Measurements from ENCODE around the gene STRAP. TPM values are rescaled to one million over a fixed set of nuclear protein-coding genes. Genes with fewer than 3 reads are reported as not detected.

Gene STRAP
- total and polyA plus RNA-seq, 9 of the 15 experiments (the other 6 are each of a cell fraction or from before 2014, with no cell fraction given): 58.5 to 134 (median 89.5) TPM

DNA sequence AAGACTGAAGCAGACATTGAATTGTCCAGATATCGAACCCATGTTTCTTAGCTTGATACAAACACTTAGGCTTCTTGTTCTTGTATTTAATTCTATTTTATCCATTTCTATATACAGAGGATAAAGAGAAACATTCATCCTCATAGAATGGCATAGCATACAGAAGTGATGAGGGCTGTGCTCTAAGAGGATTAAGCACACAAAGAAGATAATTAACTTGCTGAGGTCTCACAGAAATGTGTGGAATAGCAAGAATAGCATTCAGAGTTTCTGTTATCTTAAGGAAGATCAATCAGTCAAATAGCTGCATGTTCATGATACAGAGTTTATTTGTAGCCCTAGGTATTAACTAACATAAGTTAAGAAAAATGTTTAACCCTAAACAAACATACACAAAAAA lies 27.3 kb upstream of the STRAP start:
- DNase-seq (ENCODE audit: extremely low read depth in 1 of 4, low spot score in 3 of 4): no peak
- H3K36me3 ChIP-seq (ENCODE audit: control insufficient read depth, insufficient read depth, low read length): no peaks in the 10 kb centered on the region
- ChIA-PET CTCF (ENCODE audit: low intra/inter-chr PET ratio) (interaction anchor here (0.7 kb wide), 1 partner anchor 264 kb away, joined by 3 read pairs; no protein-coding TSS in a partner anchor), POLR2A (interaction anchor here (0.8 kb wide), 1 partner anchor 451 kb away, joined by 3 read pairs; no protein-coding TSS in a partner anchor)
- no peaks in the 10 kb centered on the region for H3K4me1 ChIP-seq (replicated peaks in 1 of 2; ENCODE audit: control insufficient read depth in 2 of 2, insufficient read depth in 2 of 2, low read length in 2 of 2)
- no peak overlapping the region for H3K27ac ChIP-seq (ENCODE audit: extremely low read depth, low read depth, low read length)
- WGBS (ENCODE audit: insufficient coverage, low coverage, missing lambda C conversion rate): 0% methylated on average over 1 of the region's 1 CpG
- no peaks in the 10 kb centered on the region for H4K20me1 ChIP-seq (replicated peaks; ENCODE audit: control insufficient read depth, insufficient read depth, low read length)
- no peak overlapping the region for H3K4me3 ChIP-seq
- no peaks in the 10 kb centered on the region for H3K79me2 ChIP-seq (ENCODE audit: control insufficient read depth, insufficient read depth, low read length)
- no TSS peak for BruUV-seq (replicated peaks)
- no peak overlapping the region for H3K4me2 ChIP-seq (ENCODE audit: insufficient read depth, low read length)
- H2AFZ ChIP-seq (ENCODE audit: low read depth, low read length): no peak overlapping the region
- H3K9me1 ChIP-seq (ENCODE audit: control insufficient read depth, insufficient read depth, low read length): no peaks in the 10 kb centered on the region
- H3K9me3 ChIP-seq (replicated peaks; ENCODE audit: control insufficient read depth, insufficient read depth, low read depth, low read length): no peaks in the 10 kb centered on the region
- no peak for ATAC-seq
- no peak overlapping the region for H3K9ac ChIP-seq (ENCODE audit: insufficient read depth in 1 of 2, low read depth in 2 of 2, low read length in 2 of 2)
- in situ Hi-C loops (cut with MboI) (loop anchor here (10.0 kb wide), 1 partner anchor 580 kb away; no protein-coding TSS in a partner anchor), intact Hi-C loops (cut with micrococcal nuclease) (loop anchor here (5.0 kb wide), 1 partner anchor 578 kb away; no protein-coding TSS in a partner anchor)
- H3K27me3 ChIP-seq (ENCODE audit: control insufficient read depth in 2 of 2, insufficient read depth in 2 of 2, low read length in 2 of 2): no peaks in the 10 kb centered on the region
- TF ChIP-seq TAF7 (tag; IDR thresholded peaks at IDR 0.05): no peak
- TF ChIP-seq ZNF12 (CRISPR knock-in tag; IDR thresholded peaks at IDR 0.05): no peak
- TF ChIP-seq, protein P1, sequence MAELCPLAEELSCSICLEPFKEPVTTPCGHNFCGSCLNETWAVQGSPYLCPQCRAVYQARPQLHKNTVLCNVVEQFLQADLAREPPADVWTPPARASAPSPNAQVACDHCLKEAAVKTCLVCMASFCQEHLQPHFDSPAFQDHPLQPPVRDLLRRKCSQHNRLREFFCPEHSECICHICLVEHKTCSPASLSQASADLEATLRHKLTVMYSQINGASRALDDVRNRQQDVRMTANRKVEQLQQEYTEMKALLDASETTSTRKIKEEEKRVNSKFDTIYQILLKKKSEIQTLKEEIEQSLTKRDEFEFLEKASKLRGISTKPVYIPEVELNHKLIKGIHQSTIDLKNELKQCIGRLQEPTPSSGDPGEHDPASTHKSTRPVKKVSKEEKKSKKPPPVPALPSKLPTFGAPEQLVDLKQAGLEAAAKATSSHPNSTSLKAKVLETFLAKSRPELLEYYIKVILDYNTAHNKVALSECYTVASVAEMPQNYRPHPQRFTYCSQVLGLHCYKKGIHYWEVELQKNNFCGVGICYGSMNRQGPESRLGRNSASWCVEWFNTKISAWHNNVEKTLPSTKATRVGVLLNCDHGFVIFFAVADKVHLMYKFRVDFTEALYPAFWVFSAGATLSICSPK (IDR thresholded peaks at IDR 0.05; ENCODE audit: borderline replicate concordance): no peak
- TF ChIP-seq POLR2AphosphoS5 (IDR thresholded peaks at IDR 0.05; ENCODE audit: control insufficient read depth, insufficient read depth, low read depth, low read length): no peak
- TF ChIP-seq HOXB6 (CRISPR knock-in tag; IDR thresholded peaks at IDR 0.05; ENCODE audit: borderline replicate concordance): no peak
- no peak for TF ChIP-seq ZBTB1 (CRISPR knock-in tag; IDR thresholded peaks at IDR 0.05; ENCODE audit: borderline replicate concordance, low read depth)
- no peak for TF ChIP-seq ZBTB8A (IDR thresholded peaks at IDR 0.05; ENCODE audit: partially characterized antibody)
- no peak for TF ChIP-seq PPARD (CRISPR knock-in tag; IDR thresholded peaks at IDR 0.05)
- TF ChIP-seq NCOA4 (IDR thresholded peaks at IDR 0.05; ENCODE audit: partially characterized antibody): no peak
- TF ChIP-seq IRF2 (CRISPR knock-in tag; IDR thresholded peaks at IDR 0.05): no peak
- no peak for TF ChIP-seq ZNF785 (CRISPR knock-in tag; IDR thresholded peaks at IDR 0.05)
- no peak for TF ChIP-seq KHSRP (IDR thresholded peaks at IDR 0.05)
- TF ChIP-seq, protein P2, sequence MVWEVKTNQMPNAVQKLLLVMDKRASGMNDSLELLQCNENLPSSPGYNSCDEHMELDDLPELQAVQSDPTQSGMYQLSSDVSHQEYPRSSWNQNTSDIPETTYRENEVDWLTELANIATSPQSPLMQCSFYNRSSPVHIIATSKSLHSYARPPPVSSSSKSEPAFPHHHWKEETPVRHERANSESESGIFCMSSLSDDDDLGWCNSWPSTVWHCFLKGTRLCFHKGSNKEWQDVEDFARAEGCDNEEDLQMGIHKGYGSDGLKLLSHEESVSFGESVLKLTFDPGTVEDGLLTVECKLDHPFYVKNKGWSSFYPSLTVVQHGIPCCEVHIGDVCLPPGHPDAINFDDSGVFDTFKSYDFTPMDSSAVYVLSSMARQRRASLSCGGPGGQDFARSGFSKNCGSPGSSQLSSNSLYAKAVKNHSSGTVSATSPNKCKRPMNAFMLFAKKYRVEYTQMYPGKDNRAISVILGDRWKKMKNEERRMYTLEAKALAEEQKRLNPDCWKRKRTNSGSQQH (CRISPR knock-in tag; IDR thresholded peaks at IDR 0.05): no peak
- no peak for TF ChIP-seq SNIP1 (IDR thresholded peaks at IDR 0.05; ENCODE audit: low read depth)
- no peak for TF ChIP-seq HNRNPL (IDR thresholded peaks at IDR 0.05; ENCODE audit: low read depth, low read length)
- no peak for TF ChIP-seq ZNF3 (CRISPR knock-in tag; IDR thresholded peaks at IDR 0.05)
- no peak for TF ChIP-seq SP1 (CRISPR knock-in tag; IDR thresholded peaks at IDR 0.05)
- TF ChIP-seq, protein P3, sequence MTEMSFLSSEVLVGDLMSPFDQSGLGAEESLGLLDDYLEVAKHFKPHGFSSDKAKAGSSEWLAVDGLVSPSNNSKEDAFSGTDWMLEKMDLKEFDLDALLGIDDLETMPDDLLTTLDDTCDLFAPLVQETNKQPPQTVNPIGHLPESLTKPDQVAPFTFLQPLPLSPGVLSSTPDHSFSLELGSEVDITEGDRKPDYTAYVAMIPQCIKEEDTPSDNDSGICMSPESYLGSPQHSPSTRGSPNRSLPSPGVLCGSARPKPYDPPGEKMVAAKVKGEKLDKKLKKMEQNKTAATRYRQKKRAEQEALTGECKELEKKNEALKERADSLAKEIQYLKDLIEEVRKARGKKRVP (CRISPR knock-in tag; IDR thresholded peaks at IDR 0.05): no peak
- FAIRE-seq: no peak
